GM13977 (cell line): ENCODE results near the gene PADI4.
"Not testable (repeated sequence)": the region's sequence is repeated elsewhere in the genome, so short reads cannot be mapped to it uniquely, and the experiment has no call there.

ENCODE experiments used
- DNase-seq: peaks from one replicate; pipeline ENCODE4 v3.0.0; 2012; ENCODE audit warnings: low spot score
- in situ Hi-C: fragments of 300-500 bp; cut with MboI; formaldehyde crosslinking; loops from one replicate; pipeline ENCODE4 v1.12.0; 2022; ENCODE audit warnings: low sequenced_read_pairs, low pct_unique_long_range_greater_than_20kb, mixed read lengths, inconsistent platforms; ENCODE audit not compliant: unreplicated experiment
- TF ChIP-seq, protein P1 (sequence below): IDR thresholded peaks from 2 replicates; pipeline ENCODE4 v1.5.1; 2012; ENCODE audit warnings: mild to moderate bottlenecking, control low read depth; ENCODE audit not compliant: insufficient read depth; ENCODE audit errors: extremely low read depth, missing control alignments

PADI4 gene

DNA sequence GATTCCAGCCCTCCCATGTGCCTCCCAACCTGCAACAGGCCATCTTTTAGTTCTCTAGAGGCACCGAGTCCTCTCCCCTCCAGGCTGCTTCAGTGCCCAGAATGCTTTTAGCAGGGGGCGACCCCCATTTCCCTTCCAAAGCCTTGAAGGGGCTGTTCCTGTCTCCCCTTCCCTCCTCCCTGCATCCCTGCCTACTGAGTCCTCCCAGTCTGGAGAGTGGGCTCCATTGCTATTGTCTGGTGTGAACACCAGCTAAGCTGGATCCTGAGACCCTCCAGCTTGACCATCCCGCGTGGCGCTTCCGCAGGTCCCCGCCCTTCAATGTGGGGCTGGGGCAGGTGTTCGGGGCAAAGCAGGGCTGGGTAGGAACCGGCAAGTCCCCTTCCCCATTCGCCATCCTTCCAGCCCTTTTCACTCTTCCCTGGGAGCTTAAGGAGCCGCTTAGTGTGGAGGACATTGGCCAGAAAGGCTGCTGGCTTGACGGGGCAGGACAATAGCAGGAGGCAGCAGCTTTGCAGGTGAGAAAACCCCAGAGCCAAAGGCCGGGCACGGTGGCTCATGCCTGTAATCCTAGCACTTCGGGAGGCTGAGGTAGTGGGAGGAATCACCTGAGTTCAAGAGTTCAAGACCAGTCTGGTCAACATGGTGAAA, 96.2 kb downstream of the PADI4 start:
- TF ChIP-seq, protein P1, sequence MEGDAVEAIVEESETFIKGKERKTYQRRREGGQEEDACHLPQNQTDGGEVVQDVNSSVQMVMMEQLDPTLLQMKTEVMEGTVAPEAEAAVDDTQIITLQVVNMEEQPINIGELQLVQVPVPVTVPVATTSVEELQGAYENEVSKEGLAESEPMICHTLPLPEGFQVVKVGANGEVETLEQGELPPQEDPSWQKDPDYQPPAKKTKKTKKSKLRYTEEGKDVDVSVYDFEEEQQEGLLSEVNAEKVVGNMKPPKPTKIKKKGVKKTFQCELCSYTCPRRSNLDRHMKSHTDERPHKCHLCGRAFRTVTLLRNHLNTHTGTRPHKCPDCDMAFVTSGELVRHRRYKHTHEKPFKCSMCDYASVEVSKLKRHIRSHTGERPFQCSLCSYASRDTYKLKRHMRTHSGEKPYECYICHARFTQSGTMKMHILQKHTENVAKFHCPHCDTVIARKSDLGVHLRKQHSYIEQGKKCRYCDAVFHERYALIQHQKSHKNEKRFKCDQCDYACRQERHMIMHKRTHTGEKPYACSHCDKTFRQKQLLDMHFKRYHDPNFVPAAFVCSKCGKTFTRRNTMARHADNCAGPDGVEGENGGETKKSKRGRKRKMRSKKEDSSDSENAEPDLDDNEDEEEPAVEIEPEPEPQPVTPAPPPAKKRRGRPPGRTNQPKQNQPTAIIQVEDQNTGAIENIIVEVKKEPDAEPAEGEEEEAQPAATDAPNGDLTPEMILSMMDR, result no peak
- in situ Hi-C loops, result no loop called here
- DNase-seq, result no peak

DNA sequence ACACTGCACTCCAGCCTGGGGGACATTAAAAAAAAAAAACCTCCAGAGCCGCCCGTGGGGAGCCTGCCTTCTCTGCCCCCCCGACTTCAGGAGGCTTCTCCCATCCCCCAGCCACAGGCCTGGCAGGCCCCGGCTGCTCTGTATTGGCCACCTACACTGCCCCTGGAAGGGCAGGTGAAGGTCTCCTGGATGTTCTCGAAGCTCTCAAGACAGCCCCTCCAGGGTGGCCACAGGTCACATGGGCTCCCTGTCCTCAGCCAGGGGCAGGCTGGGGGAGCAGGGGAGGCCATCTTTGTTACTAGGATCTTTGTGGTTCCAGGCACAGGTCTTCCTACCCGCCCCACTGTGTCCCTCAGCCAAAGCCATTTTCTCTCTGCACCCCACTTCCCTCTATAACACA, 96.8 kb downstream of the PADI4 start:
- in situ Hi-C loops, result no loop called here
- TF ChIP-seq, protein P1, result no peak
- no peak for DNase-seq

- TF ChIP-seq, protein P1, result peak; percentile 87
- peak; percentile 79 for DNase-seq
- in situ Hi-C loops, result no loop called here
Measured at GRCh38 chr1:17405898-17406759, 98.1 kb downstream of the PADI4 start.

- DNase-seq, in situ Hi-C loops: not testable (repeated sequence)
Measured at GRCh38 chr1:17406760-17407475, 98.9 kb downstream of the PADI4 start.

DNA sequence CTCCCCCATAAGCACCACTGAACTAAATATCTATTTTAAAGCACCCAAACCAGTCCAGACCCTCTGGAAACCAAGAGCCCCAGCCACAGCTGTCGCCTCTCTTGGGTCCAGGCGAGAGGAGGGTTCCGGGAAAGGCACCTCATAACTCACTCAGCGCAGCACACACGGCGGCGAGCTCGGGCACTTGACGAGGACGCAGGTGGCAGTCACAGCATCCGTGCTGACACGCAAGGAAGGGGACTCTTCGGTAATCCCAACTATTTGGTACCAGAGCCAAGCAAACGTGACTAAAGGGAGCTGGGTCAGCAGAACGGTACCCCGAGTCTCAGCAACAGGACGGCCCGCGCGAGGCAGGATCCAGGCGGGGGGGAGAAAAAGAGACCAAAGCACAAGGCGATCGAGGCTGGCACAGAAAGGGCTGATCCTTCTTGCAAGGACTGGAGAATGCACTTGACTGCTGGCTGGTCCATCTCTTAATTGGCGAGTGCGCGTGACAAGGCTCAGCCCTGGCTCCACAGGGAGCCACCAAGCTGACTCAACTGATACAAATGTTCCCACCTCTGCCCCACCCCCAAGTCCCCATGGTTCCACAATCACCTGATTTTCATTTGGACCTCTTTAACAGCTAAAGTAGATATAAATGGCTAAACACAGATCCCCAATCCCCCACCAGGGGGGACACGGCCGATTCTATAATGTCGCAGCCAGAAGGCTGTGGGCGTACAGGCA, 100.0 kb downstream of the PADI4 start:
- DNase-seq, result not testable (repeated sequence)

DNA sequence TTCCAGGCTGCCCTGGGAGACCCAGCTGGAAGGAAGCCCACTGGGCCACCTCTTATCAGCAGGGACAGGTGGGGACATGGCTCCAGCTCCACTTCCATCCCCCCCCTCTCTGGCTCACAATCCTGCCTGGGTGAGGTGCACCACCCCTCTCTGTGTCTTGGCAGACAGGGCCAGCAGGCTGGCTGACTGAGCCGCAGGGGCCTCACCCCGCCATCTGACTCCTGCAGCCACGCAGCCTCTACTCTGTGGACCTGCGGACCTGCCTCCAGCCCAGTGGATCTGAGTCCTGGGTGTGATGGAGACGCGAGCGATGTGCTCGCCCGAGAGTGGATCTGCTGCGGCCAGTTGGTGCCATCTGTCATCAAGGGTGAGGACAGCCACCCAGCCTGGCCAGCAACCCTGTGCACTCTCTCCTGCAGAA, 101.4 kb downstream of the PADI4 start:
- TF ChIP-seq, protein P1, result no peak
- in situ Hi-C loops, result no loop called here
- DNase-seq, result no peak

More for the DNA sequence above, 100.0 kb downstream of the PADI4 start:
- in situ Hi-C loops, result not testable (repeated sequence)
